Endometrial microvascular endothelial cells (primary cell): ENCODE data around the gene GID8. TPM values are rescaled to one million over a fixed set of nuclear protein-coding genes. Genes with fewer than 3 reads are reported as not detected.

Experiments used
- in situ Hi-C: cut with HindIII; loops from 2 replicates; pipeline ENCODE4 v1.10.0; 2017; ENCODE audit warnings: low sequenced_read_pairs, low pct_unique_long_range_greater_than_20kb; ENCODE audit errors: inconsistent ontology term
- total RNA-seq: library from RNA; depleted of rRNA; stranded (reverse); fragments of >200 nt; gene quantifications from one replicate; pipeline ENCODE4 v1.2.3, GENCODE V29; 2015; ENCODE audit errors: inconsistent ontology term

The GID8 gene
- total RNA-seq = 29.9 TPM

GRCh38 chr20:62938105-62938888 is at the start of gene GID8:
Gene GID8 (plus strand): TSS chr20:62938147. CDS start chr20:62941503, 3,356 bp downstream.
- in situ Hi-C loops = no loop called here

- in situ Hi-C loops = no loop called here
Observed at GRCh38 chr20:62888406-62888805, 49.5 kb upstream of the GID8 start.

DNA sequence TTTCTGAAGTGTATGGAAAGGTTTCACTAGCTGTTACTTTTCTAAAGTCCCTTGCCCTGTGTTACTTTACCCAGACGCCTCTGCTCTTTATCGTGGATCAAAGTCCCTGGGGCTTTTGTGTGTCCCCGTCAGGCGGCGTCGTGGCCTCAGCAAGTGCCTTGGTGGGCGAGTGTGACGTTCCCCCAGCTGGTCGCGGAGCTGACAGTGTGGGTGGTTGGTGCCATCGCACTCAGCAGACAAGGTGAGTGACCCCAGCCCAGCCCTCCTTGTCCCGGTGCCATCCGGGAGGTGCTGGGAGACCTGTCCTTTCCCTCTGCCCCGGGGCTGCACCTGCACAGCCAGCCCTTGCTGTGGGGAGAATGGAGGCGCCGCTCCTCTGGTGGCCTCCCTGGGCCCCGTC is 49.0 kb upstream of the GID8 start:
- in situ Hi-C loops = no loop called here

- in situ Hi-C loops = no loop called here
Observed at GRCh38 chr20:62889411-62889810, 48.5 kb upstream of the GID8 start.

DNA sequence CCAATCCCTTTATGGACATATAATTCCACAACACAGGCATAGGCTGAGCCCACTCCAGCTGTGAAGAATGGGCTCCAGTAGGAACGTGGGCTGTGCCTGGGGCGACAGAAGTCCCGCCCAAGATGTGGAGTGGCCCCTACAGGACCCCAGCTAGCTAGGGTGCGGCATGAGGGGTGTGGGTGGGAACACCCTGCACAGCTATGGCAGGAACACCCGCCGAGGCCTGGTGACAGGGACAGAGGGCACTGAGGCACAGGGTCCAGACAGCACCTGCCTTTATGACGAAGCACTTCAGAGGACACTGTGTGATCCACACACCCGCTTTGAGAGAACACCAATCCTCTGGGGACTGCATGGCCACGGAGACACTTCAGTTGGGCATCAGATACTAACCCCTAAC is 48.1 kb upstream of the GID8 start:
- in situ Hi-C loops = no loop called here

- in situ Hi-C loops = no loop called here
Observed at GRCh38 chr20:62890444-62890843, 47.5 kb upstream of the GID8 start.

DNA sequence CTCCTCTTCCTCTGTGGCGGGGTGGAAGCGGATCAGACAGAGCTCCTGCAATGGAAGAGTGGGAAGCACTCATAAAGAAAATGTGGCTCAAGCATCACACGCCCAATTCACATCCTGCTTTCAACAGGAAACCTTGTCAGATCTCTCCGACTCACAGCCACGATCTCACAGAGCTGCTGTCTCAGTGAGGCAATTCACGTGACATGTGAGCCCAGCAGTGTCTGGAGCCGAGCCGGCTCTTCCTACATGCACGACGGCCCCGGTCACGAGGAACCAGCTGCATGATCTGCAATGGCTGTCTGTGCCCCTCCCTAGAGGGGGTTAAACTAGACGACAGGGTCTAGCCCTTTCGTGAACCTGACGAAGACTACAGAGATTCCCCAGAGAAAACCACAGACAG is 46.8 kb upstream of the GID8 start:
- in situ Hi-C loops = no loop called here

DNA sequence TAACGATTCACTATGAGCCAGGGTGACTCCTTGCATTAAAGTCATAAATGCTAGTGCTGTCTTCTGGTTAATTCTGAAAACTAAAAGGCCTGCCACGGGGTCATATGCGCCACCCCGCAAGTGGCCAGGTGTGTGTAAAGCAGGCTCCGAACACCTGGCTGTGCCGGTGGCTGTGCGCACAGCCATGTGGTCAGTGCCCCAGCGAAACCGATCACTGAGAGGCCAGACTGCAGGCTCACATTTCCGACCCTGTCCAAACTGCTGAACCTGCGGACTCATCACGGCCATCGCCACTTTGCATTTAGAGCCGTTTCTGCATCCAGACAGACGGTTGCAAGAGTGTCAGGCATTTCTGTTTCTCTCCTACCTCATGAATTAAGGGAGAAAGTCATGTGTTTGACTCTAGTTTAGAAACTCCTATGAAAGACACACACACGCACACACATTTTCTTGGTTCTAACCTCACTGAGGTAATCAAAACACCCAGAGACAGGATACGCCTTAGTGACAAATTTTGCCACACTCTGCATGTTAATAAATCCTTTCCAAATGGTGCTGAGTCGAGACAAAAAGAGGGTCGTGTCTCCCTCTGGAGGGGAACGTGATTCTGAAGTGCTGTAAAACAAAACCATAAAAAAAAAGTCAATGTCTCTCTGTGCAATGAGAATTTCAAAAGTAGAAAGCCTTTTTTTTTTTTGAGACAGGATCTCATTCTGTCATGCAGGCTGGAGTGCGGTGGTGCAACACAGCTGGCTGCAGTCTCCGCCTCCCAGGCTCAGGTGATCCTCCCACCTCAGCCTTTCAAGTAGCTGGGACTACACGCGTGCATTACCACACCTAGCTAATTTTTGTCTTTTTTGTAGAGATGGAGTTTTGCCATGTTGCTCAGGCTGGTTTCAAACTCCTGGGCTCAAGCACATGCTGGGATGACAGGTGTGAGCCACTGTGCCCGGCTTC is 45.3 kb upstream of the GID8 start:
- in situ Hi-C loops = no loop called here

DNA sequence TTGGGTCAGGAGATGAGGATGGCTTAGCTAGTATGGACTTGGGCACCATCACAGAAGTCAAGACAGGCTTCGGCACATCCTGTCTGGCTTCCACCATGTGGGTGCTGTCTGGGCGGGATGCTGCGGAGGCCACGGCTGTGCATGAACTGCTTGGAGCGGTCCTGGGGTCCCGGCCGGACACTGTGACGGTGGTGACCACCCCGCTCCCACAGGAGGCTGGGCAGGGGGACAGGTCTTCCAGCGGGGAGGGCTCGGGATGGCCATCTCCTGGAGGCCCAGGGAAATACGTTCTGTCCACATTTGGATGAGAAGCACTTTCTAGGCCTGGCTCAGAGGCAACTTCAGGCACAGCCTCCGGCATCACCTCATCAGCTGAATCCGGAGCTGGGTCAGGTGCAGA is 44.2 kb upstream of the GID8 start:
- in situ Hi-C loops = no loop called here

DNA sequence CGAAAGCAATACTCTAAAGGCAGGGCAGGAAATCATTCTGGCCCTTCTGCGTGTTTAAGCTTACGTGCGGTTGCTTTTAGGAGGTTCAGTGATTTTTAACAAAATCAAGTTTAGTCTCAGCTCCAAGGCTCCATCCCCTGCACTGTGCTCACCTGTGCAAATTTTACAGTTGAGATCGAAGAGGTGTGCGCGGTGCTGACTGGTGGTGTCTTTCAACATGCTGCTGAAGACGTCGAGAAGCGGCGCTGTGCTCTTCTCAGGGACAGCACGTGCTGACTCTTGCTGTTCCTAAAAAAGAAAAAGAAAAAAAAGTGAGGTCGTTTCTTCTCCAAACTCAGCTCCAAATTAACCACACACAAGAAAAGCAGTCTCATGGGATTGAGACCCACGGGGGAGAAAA is 43.7 kb upstream of the GID8 start:
- in situ Hi-C loops = no loop called here

- in situ Hi-C loops = no loop called here
Observed at GRCh38 chr20:62895539-62895938, 42.4 kb upstream of the GID8 start.

- in situ Hi-C loops = no loop called here
Observed at GRCh38 chr20:62896526-62896925, 41.4 kb upstream of the GID8 start.

- in situ Hi-C loops = no loop called here
Observed at GRCh38 chr20:62897666-62898065, 40.3 kb upstream of the GID8 start.

DNA sequence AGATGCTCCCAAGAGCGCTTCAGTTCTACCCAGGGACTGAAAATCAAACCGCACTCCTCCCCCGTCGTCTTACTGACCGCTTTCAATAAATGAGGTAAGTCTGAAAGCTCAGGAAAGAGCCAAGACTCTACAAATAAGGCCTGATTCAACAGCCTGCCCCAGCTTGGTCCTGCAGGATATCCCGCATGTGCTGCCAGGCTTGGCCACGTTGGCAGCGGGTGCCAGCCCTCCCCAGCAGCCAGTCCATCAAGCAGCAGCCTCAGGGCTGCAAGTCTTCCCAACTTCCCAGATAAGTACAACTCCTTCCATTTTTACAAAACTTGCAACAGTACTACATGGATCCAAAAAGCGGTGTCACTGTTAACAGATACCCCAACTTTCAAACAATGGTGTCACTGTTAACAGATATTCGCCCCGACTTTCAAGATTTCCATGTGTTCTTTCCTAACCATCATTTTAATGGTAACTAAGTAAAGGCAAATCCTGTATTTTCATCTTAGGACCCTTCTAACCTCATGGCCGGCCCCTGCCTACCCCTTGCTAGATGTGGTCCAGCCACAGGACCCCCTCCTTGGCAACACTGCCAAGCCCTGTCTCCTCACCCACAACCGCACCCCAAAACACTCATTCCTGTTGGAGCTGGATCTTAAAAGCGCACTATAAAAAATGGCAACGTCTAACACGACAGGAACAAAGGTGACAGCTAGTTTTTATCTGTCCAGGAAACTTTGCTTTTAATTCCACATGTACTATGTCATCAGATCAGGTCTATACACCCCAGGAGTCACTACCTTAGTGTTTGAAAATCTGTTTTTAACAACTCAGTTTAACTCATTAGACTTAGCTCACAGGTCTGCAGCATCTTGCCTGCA is 39.6 kb upstream of the GID8 start:
- in situ Hi-C loops = no loop called here

DNA sequence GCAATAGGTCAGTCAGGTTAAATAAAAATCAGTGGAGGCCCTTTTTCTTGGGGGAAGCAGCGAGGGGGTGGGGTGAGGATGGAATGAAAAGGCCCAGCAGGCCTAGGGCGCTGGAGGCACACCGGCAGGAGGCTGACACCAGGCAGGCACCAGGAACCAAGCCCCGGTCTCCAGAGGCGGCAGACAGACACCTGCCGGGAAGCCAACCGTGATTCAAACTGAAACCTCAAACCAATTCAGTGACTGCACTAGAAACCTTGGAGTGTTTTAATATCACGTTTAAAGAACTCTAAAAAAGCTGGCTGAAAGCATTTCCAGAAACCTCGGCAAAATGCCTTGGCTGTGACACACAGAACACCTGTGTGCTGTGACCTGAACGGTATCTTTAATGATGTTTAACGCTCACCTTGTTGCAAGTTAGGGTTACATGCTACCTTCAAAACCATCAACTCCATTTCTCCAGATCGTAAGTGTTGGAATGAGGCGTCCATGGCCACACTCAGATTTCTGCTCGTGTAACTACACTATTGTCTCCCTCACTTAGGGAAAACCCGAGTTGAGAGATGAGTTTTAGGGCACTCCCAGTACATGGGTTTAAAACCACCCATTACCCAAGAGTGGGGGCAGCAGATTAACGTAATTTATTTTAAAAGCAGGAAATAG is 38.8 kb upstream of the GID8 start:
- in situ Hi-C loops = no loop called here

- in situ Hi-C loops = no loop called here
Observed at GRCh38 chr20:62899633-62900051, 38.3 kb upstream of the GID8 start.

- in situ Hi-C loops = no loop called here
Observed at GRCh38 chr20:62900052-62900691, 37.8 kb upstream of the GID8 start.
